Fibroblast of the aortic adventitia (primary cell): ENCODE data around the gene SLC35G2. TPM values are rescaled to one million over a fixed set of nuclear protein-coding genes. Genes with fewer than 3 reads are reported as not detected.
A peak's percentile ranks its signal among the peaks of the same experiment; 100 is the strongest.
"Not testable (repeated sequence)": the region's sequence is repeated elsewhere in the genome, so short reads cannot be mapped to it uniquely, and the experiment has no call there.

Source experiments
- DNase-seq: peaks from one replicate; pipeline ENCODE4 v3.0.0-alpha.2; 2010; ENCODE audit warnings: low read depth
- H3K4me3 ChIP-seq: 2 replicates; pipeline ENCODE4 v1.5.1; 2011; ENCODE audit warnings: low read depth, mild to moderate bottlenecking, control low read depth, low read length, moderate library complexity
- CTCF ChIP-seq: IDR thresholded peaks from 2 replicates; pipeline ENCODE4 v1.5.1; 2011; ENCODE audit warnings: mild to moderate bottlenecking, low read length, control low read depth, inconsistent platforms; ENCODE audit not compliant: insufficient read depth
- total RNA-seq: library from RNA; depleted of rRNA; stranded (reverse); fragments of >200 nt; gene quantifications from 2 replicates; pipeline ENCODE4 v1.2.3, GENCODE V29; 2012; ENCODE audit warnings: low replicate concordance

SLC35G2 gene
- total RNA-seq, 1 donor = 14.0 TPM

DNA sequence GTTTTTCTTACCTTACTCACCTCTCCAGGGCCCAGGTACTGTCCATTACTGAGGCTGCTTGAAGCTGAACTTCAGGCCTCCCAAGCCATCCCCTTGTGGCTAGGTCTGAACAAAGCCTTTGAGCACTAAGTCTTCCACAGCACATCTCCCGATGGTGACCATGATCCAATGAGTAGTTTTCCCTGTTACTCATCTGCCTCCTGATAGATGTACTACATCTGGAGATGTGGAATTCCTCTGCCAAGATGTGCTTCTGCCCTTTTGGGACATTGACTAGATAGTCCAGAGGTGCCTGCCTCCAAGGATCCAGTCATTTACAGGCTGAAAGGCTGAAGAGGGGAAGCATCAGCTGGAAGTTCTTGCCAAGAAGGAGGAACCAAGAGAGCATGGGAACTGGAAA, 28.9 kb upstream of the SLC35G2 start:
- H3K4me3 ChIP-seq = no peak overlapping the region
- TF ChIP-seq CTCF = no peak
- no peak for DNase-seq

GRCh38 chr3:136790786-136791185, 28.1 kb upstream of the SLC35G2 start:
- TF ChIP-seq CTCF = no peak
- no peak for DNase-seq
- no peak overlapping the region for H3K4me3 ChIP-seq

GRCh38 chr3:136792556-136793330, 26.2 kb upstream of the SLC35G2 start:
- DNase-seq = no peak
- TF ChIP-seq CTCF = no peak
- no peak overlapping the region for H3K4me3 ChIP-seq

- H3K4me3 ChIP-seq, DNase-seq: not testable (repeated sequence)
These were observed 17.8 kb upstream of the SLC35G2 start for GRCh38 chr3:136801146-136801545.

GRCh38 chr3:136802481-136802996, 16.4 kb upstream of the SLC35G2 start:
- no peak overlapping the region for H3K4me3 ChIP-seq
- TF ChIP-seq CTCF = no peak
- DNase-seq = peak; percentile 19

- no peak for DNase-seq
- no peak for TF ChIP-seq CTCF
- H3K4me3 ChIP-seq = no peak overlapping the region
These were observed 14.8 kb upstream of the SLC35G2 start for GRCh38 chr3:136804141-136804540.

DNA sequence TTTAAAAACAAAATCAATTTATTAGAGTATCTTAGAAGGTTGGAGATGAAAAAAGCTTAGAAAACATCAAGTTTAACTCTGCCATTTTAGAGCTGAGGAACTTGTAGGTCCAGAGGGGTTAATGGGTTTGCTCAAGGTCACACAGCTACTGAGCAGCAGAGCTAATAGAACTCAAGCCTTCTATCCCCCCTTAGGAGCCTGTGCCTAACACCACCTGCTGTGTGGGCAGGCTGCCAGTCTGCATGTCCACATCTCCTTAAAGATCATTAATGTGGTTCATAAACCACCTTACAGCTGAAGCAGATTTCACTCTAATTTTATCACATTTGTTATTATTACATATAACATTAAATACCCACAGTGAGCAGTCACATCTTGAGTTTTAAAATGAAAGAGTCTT, 14.1 kb upstream of the SLC35G2 start:
- no peak for TF ChIP-seq CTCF
- no peak overlapping the region for H3K4me3 ChIP-seq
- no peak for DNase-seq
